GM12878 (cell line): ENCODE results near the gene PLA2G2E. TPM values are rescaled to one million over a fixed set of nuclear protein-coding genes. Genes with fewer than 3 reads are reported as not detected.

ENCODE experiments used
- ATAC-seq: fragments of 200-7000 bp; cut with Tn5 transposase; 3 replicates; pipeline ENCODE4 v1.9.1; 2020; ENCODE audit warnings: mild to moderate bottlenecking, moderate library complexity
- BruUV-seq: library from RNA; stranded (reverse); fragments of 400-500 nt; replicated peaks from 2 replicates; lab custom pipeline; 2021; lab: Mats Ljungman, UMichigan
- CTCF ChIA-PET: fragments of 300-600 bp; sonication (Branson Sonifier 250); formaldehyde crosslinking; extraction: SDS; loops from one replicate; lab custom pipeline; 2021; ENCODE audit warnings: inconsistent platforms; lab: Yijun Ruan, JAX
- POLR2A ChIA-PET: fragments of 350-600 bp; formaldehyde crosslinking; extraction: SDS; loops from one replicate; lab custom pipeline; 2021; ENCODE audit warnings: inconsistent platforms; lab: Charles Lee
- RAD21 ChIA-PET: fragments of 300-600 bp; sonication (Branson Sonifier 250); formaldehyde crosslinking; loops from one replicate; lab custom pipeline; 2023; ENCODE audit warnings: antibody characterized with exemption; ENCODE audit not compliant: unreplicated experiment; lab: Charles Lee
- SMC1A ChIA-PET: fragments of 300-600 bp; sonication (Branson Sonifier 250); formaldehyde crosslinking; loops from one replicate; lab custom pipeline; 2023; ENCODE audit not compliant: unreplicated experiment, uncharacterized antibody; lab: Charles Lee
- DNase-seq: peaks from one replicate; pipeline ENCODE4 v3.0.0-alpha.2; 2011; ENCODE audit warnings: low read depth, low spot score
- FAIRE-seq: peaks from 3 replicates; lab custom pipeline; 2011; peaks lifted over from hg19 to GRCh38; lab: Jason Lieb, UNC
- H2AFZ ChIP-seq: 2 replicates; pipeline ENCODE4 v1.6.0; 2011; ENCODE audit warnings: low read depth, low read length, control low read depth; ENCODE audit not compliant: control insufficient read depth
- H3K27ac ChIP-seq: 2 replicates; pipeline ENCODE4 v1.5.1; 2011; ENCODE audit warnings: control low read depth; ENCODE audit not compliant: control insufficient read depth, insufficient read depth
- H3K27me3 ChIP-seq, 2 experiments: replicated peaks in 1 of 2; 2 replicates each; pipeline versions ENCODE4 v1.6.0 to v1.6.1; 2011; ENCODE audit warnings: low read length in 1 of 2; ENCODE audit not compliant: control insufficient read depth in 2 of 2, insufficient read depth in 2 of 2
- H3K36me3 ChIP-seq, 2 experiments: 2 replicates each; pipeline ENCODE4 v1.5.1; 2011; ENCODE audit warnings: low read length in 1 of 2; ENCODE audit not compliant: control insufficient read depth in 2 of 2, insufficient read depth in 2 of 2
- H3K4me1 ChIP-seq: 2 replicates; pipeline ENCODE4 v1.6.1; 2011; ENCODE audit warnings: mild to moderate bottlenecking, low read length, moderate library complexity, mixed read lengths; ENCODE audit not compliant: control insufficient read depth, insufficient read depth
- H3K4me2 ChIP-seq: 2 replicates; pipeline ENCODE4 v1.6.0; 2011; ENCODE audit warnings: control low read depth; ENCODE audit not compliant: control insufficient read depth, insufficient read depth
- H3K4me3 ChIP-seq: fragments of 200-600 bp; sonication (generic); 2 replicates; pipeline ENCODE4 v1.5.1; 2016
- H3K79me2 ChIP-seq: 2 replicates; pipeline ENCODE4 v1.6.0; 2011; ENCODE audit warnings: low read length; ENCODE audit not compliant: control insufficient read depth, insufficient read depth
- H3K9ac ChIP-seq: 2 replicates; pipeline ENCODE4 v1.8.0; 2011; ENCODE audit warnings: low read length, control low read depth, mixed read lengths; ENCODE audit not compliant: control insufficient read depth, insufficient read depth
- H3K9me3 ChIP-seq: replicated peaks from 3 replicates; pipeline ENCODE4 v1.5.1; 2011; ENCODE audit warnings: mild to moderate bottlenecking, low read length; ENCODE audit not compliant: control insufficient read depth, insufficient read depth
- H4K20me1 ChIP-seq: 2 replicates; pipeline ENCODE4 v1.6.0; 2011; ENCODE audit not compliant: control insufficient read depth, insufficient read depth
- CREB1 ChIP-seq: IDR thresholded peaks from 2 replicates; pipeline ENCODE4 v1.6.1; 2012; ENCODE audit warnings: low read depth, mild to moderate bottlenecking, inconsistent platforms
- JUND ChIP-seq: IDR thresholded peaks from 2 replicates; pipeline ENCODE4 v1.6.1; 2012; ENCODE audit warnings: low read depth, mild to moderate bottlenecking, low read length, improper control_type of control experiment, moderate library complexity
- KDM1A ChIP-seq: fragments of 200-600 bp; sonication (generic); IDR thresholded peaks from 2 replicates; pipeline ENCODE4 v1.6.1; 2016; ENCODE audit warnings: borderline replicate concordance
- MEF2B ChIP-seq: fragments of 450-650 bp; IDR thresholded peaks from 2 replicates; pipeline ENCODE4 v1.6.1; 2018; ENCODE audit warnings: mild to moderate bottlenecking, moderate library complexity; ENCODE audit not compliant: partially characterized antibody, poor library complexity, severe bottlenecking
- MYC ChIP-seq: IDR thresholded peaks from 2 replicates; pipeline ENCODE4 v1.6.1; 2011; ENCODE audit warnings: mild to moderate bottlenecking, low read length, moderate library complexity, inconsistent platforms; ENCODE audit not compliant: insufficient read depth, insufficient replicate concordance, insufficient read length, severe bottlenecking
- NKRF ChIP-seq: fragments of 450-650 bp; conservative IDR thresholded peaks from 2 replicates; pipeline ENCODE4 v1.6.1; 2017; ENCODE audit warnings: mild to moderate bottlenecking, moderate library complexity
- PBX3 ChIP-seq: IDR thresholded peaks from 2 replicates; pipeline ENCODE4 v1.6.1; 2011; ENCODE audit warnings: mild to moderate bottlenecking, low read depth, low read length, moderate library complexity; ENCODE audit not compliant: insufficient replicate concordance
- POLR2AphosphoS2 ChIP-seq: IDR thresholded peaks from 2 replicates; pipeline ENCODE4 v1.6.1; 2011; ENCODE audit warnings: low read depth, mild to moderate bottlenecking, low read length, improper control_type of control experiment, moderate library complexity
- RAD51 ChIP-seq: fragments of 450-650 bp; IDR thresholded peaks from 2 replicates; pipeline ENCODE4 v1.6.1; 2016; ENCODE audit warnings: moderate library complexity, mild to moderate bottlenecking, inconsistent platforms
- SP1 ChIP-seq: IDR thresholded peaks from one replicate; pipeline ENCODE4 v1.6.1; 2011; ENCODE audit warnings: low read depth, low read length
- SRF ChIP-seq, 2 experiments: IDR thresholded peaks; 2 replicates each; pipeline ENCODE4 v1.6.1; 2011; ENCODE audit warnings: low read depth in 2 of 2, low read length in 2 of 2, mild to moderate bottlenecking in 1 of 2, moderate library complexity in 1 of 2
- STAT1 ChIP-seq: fragments of 450-650 bp; conservative IDR thresholded peaks from 2 replicates; pipeline ENCODE4 v1.6.1; 2014; ENCODE audit warnings: antibody characterized with exemption, mild to moderate bottlenecking
- STAT3 ChIP-seq: IDR thresholded peaks from 2 replicates; pipeline ENCODE4 v1.6.1; 2011; ENCODE audit warnings: low read depth, low read length, improper control_type of control experiment
- SUZ12 ChIP-seq: fragments of 200-600 bp; sonication (generic); IDR thresholded peaks from one replicate; pipeline ENCODE4 v1.6.1; 2018; ENCODE audit warnings: antibody characterized with exemption, mild to moderate bottlenecking; ENCODE audit not compliant: unreplicated experiment
- TCF3 ChIP-seq: IDR thresholded peaks from 2 replicates; pipeline ENCODE4 v1.6.1; 2012; ENCODE audit warnings: low read depth, mild to moderate bottlenecking, low read length, borderline replicate concordance; ENCODE audit not compliant: insufficient read depth
- USF1 ChIP-seq: IDR thresholded peaks from 2 replicates; pipeline ENCODE4 v1.6.1; 2011; ENCODE audit warnings: borderline replicate concordance, low read depth, mild to moderate bottlenecking, moderate library complexity, mixed read lengths, low read length; ENCODE audit not compliant: insufficient read depth; ENCODE audit errors: extremely low read length
- ZNF217 ChIP-seq: fragments of 450-650 bp; IDR thresholded peaks from 2 replicates; pipeline ENCODE4 v1.6.1; 2017; ENCODE audit warnings: antibody characterized with exemption, mild to moderate bottlenecking
- ZNF274 ChIP-seq: IDR thresholded peaks from one replicate; pipeline ENCODE4 v1.8.0; 2011; ENCODE audit not compliant: insufficient read length, insufficient read depth
- WGBS: methylation state at CpG from one replicate; pipeline ENCODE4 v1.1.6; 2016; ENCODE audit warnings: low lambda C conversion rate; ENCODE audit not compliant: insufficient replicate concordance, insufficient coverage; ENCODE audit errors: missing lambda C conversion rate; 5-methylcytosine and 5-hydroxymethylcytosine counted together
- in situ Hi-C: fragments of 300-500 bp; cut with MboI; formaldehyde crosslinking; loops from 9 replicates; pipeline ENCODE4 v1.14.3; 2018; ENCODE audit warnings: mixed read lengths
- intact Hi-C: fragments of 100-400 bp; cut with micrococcal nuclease; formaldehyde crosslinking; loops from one replicate; pipeline ENCODE4 v1.14.2; 2022; ENCODE audit not compliant: unreplicated experiment
- polyA plus RNA-seq, 11 experiments: library from polyadenylated mRNA; depleted of rRNA in 4 of 11; unstranded in 6 of 11; stranded (reverse) in 5 of 11; fragments of >200 nt; fragmentation: Nextera tagmentation in 4 of 11; fragmentation: Illumina TruSeq in 1 of 11; extraction: Ambion mirVana in 4 of 11; extraction: Trizol in 1 of 11; gene quantifications; 1 replicate in 1 of 11; 2 replicates in 10 of 11; pipeline versions ENCODE4 v1.2.1 to v1.2.3, GENCODE V29; 2011 to 2016; ENCODE audit warnings: inconsistent platforms in 2 of 11, missing spikeins in 2 of 11, low read depth in 1 of 11
- total RNA-seq, 4 experiments: library from RNA; depleted of rRNA in 3 of 4; stranded (reverse); fragments of >200 nt in 3 of 4; fragmentation: Illumina TruSeq in 1 of 4; extraction: Trizol in 1 of 4; gene quantifications; 2 replicates each; pipeline versions ENCODE4 v1.2.1 to v1.2.3, GENCODE V29; 2013 to 2021

The PLA2G2E gene
- total and polyA plus RNA-seq, 10 of the 15 experiments (the other 5 are each of a cell fraction or from before 2014, with no cell fraction given), result not detected

GRCh38 chr1:19955534-19956170 is 32.2 kb upstream of the PLA2G2E start:
- ATAC-seq (no peak), FAIRE-seq (no peak), DNase-seq (no peak)
- SMC1A ChIA-PET, result no interaction called here
- intact Hi-C loops (no loop called here), in situ Hi-C loops (no loop called here)
- RAD21 ChIA-PET, result no interaction called here
- POLR2A ChIA-PET, result no interaction called here
- WGBS, result 58% methylated on average over 11 of the region's 11 CpGs
- CTCF ChIA-PET, result interaction anchor here (0.6 kb wide), 1 partner anchor 148 kb away, joined by 3 read pairs; no protein-coding TSS in a partner anchor
- H3K4me2 ChIP-seq, result no peak overlapping the region
- no peaks in the 10 kb centered on the region; the same call in 1 of the 2 replicates for H3K4me1 ChIP-seq
- H2AFZ ChIP-seq, result no peak overlapping the region
- no peaks in the 10 kb centered on the region; a peak in 2 of 4 replicates for H3K27me3 ChIP-seq
- no peaks in the 10 kb centered on the region for H4K20me1 ChIP-seq
- TF ChIP-seq JUND (no peak), SUZ12 (no peak), TCF3 (no peak), CREB1 (no peak), PBX3 (no peak), RAD51 (no peak), MYC (no peak), USF1 (no peak), STAT1 (no peak), NKRF (no peak), KDM1A (no peak), SP1 (no peak), POLR2AphosphoS2 (no peak), STAT3 (no peak), ZNF217 (no peak), ZNF274 (no peak), MEF2B (no peak), SRF (IDR thresholded peaks at IDR 0.05; ENCODE audit: low read depth in 2 of 2, low read length in 2 of 2) (no peak)
- no peak overlapping the region for H3K27ac ChIP-seq
- peaks cover 7% of the 10 kb centered on the region; the same call in 2 of the 3 replicates for H3K9me3 ChIP-seq
- BruUV-seq, result no TSS peak
- H3K4me3 ChIP-seq, result no peak overlapping the region
- H3K79me2 ChIP-seq, result no peaks in the 10 kb centered on the region
- no peak overlapping the region for H3K9ac ChIP-seq
- no peaks in the 10 kb centered on the region for H3K36me3 ChIP-seq
